ENCODE data around the gene RNASEH2A. TPM values are rescaled to one million over a fixed set of nuclear protein-coding genes. Genes with fewer than 3 reads are reported as not detected.
"Not testable (repeated sequence)": the region's sequence is repeated elsewhere in the genome, so short reads cannot be mapped to it uniquely, and the experiment has no call there.

RNASEH2A gene
- total RNA-seq, 2 experiments from 2014 or later = 46.1 to 55.5 TPM

- H3K4me3 Mint-ChIP-seq = no peak overlapping the region
- DNase-seq = no peak
- H3K9me3 Mint-ChIP-seq = no peaks in the 10 kb centered on the region
- peaks cover 83% of the 10 kb centered on the region for H3K27me3 Mint-ChIP-seq
- H3K27ac Mint-ChIP-seq = no peak overlapping the region
- peaks cover 20% of the 10 kb centered on the region for H3K4me1 Mint-ChIP-seq
- H3K36me3 Mint-ChIP-seq = no peaks in the 10 kb centered on the region
Measured at GRCh38 chr19:12843328-12843727, 36.9 kb downstream of the RNASEH2A start.

GRCh38 chr19:12843999-12844732 lies 37.8 kb downstream of the RNASEH2A start:
- no peaks in the 10 kb centered on the region for H3K9me3 Mint-ChIP-seq
- H3K4me3 Mint-ChIP-seq = no peak overlapping the region
- H3K27ac Mint-ChIP-seq = no peak overlapping the region
- H3K36me3 Mint-ChIP-seq = no peaks in the 10 kb centered on the region
- H3K27me3 Mint-ChIP-seq = peaks cover 79% of the 10 kb centered on the region
- H3K4me1 Mint-ChIP-seq = peaks cover 18% of the 10 kb centered on the region
- DNase-seq = no peak

GRCh38 chr19:12846613-12847012 lies 40.2 kb downstream of the RNASEH2A start:
- H3K4me3 Mint-ChIP-seq = not testable (repeated sequence)

GRCh38 chr19:12847159-12848139 lies 41.1 kb downstream of the RNASEH2A start:
- H3K4me3 Mint-ChIP-seq = peak overlapping the region; percentile 68
- peak; percentile 90 for DNase-seq
- peaks cover 7% of the 10 kb centered on the region for H3K4me1 Mint-ChIP-seq
- no peak overlapping the region for H3K27ac Mint-ChIP-seq
- no peaks in the 10 kb centered on the region for H3K36me3 Mint-ChIP-seq
- peaks cover 48% of the 10 kb centered on the region for H3K27me3 Mint-ChIP-seq
- H3K9me3 Mint-ChIP-seq = no peaks in the 10 kb centered on the region

More at GRCh38 chr19:12846613-12847012, 40.2 kb downstream of the RNASEH2A start:
- not testable (repeated sequence) for H3K9me3 Mint-ChIP-seq, H3K27ac Mint-ChIP-seq, H3K36me3 Mint-ChIP-seq, DNase-seq, H3K4me1 Mint-ChIP-seq
- peaks cover 54% of the 10 kb centered on the region for H3K27me3 Mint-ChIP-seq

GRCh38 chr19:12856653-12857052 lies 50.3 kb downstream of the RNASEH2A start:
- DNase-seq = no peak
- H3K27me3 Mint-ChIP-seq = no peaks in the 10 kb centered on the region
- no peak overlapping the region for H3K27ac Mint-ChIP-seq
- H3K4me1 Mint-ChIP-seq = no peaks in the 10 kb centered on the region
- no peaks in the 10 kb centered on the region for H3K36me3 Mint-ChIP-seq
- H3K9me3 Mint-ChIP-seq = no peaks in the 10 kb centered on the region
- no peak overlapping the region for H3K4me3 Mint-ChIP-seq

- Mint-ChIP-seq H3K4me3 (no peak overlapping the region), H3K9me3 (no peaks in the 10 kb centered on the region), H3K36me3 (no peaks in the 10 kb centered on the region), H3K27me3 (no peaks in the 10 kb centered on the region), H3K27ac (no peak overlapping the region), H3K4me1 (no peaks in the 10 kb centered on the region)
- no peak for DNase-seq
Measured at GRCh38 chr19:12858041-12858928, 51.9 kb downstream of the RNASEH2A start.

GRCh38 chr19:12859546-12859945 lies 53.2 kb downstream of the RNASEH2A start:
- H3K36me3 Mint-ChIP-seq = no peaks in the 10 kb centered on the region
- DNase-seq = no peak
- no peak overlapping the region for H3K4me3 Mint-ChIP-seq
- H3K9me3 Mint-ChIP-seq = no peaks in the 10 kb centered on the region
- no peaks in the 10 kb centered on the region for H3K27me3 Mint-ChIP-seq
- H3K27ac Mint-ChIP-seq = no peak overlapping the region
- no peaks in the 10 kb centered on the region for H3K4me1 Mint-ChIP-seq

Other genes starting within 250 kb of the RNASEH2A start
- gene ZNF490, start 195.8 kb upstream of the RNASEH2A start, total RNA-seq = 1 to 10 TPM; 7.7 to 9.2 TPM
- gene ZNF791, start 195.7 kb upstream of the RNASEH2A start, total RNA-seq = 10 to 100 TPM; 14.6 to 15.1 TPM
- 100 to 1,000 TPM; 111 to 122 TPM for gene MAN2B1, start 139.8 kb upstream of the RNASEH2A start, total RNA-seq
- gene WDR83, start 139.8 kb upstream of the RNASEH2A start, total RNA-seq = 10 to 100 TPM; 25.7 to 26.8 TPM
- gene DHPS, start 124.7 kb upstream of the RNASEH2A start, total RNA-seq = 10 to 100 TPM; 92.9 to 99.9 TPM
- not detected for gene GNG14, start 118.6 kb upstream of the RNASEH2A start, total RNA-seq
- gene FBXW9, start 110.0 kb upstream of the RNASEH2A start, total RNA-seq = 10 to 100 TPM; 13.1 to 13.4 TPM
- gene TNPO2, start 82.7 kb upstream of the RNASEH2A start, total RNA-seq = 100 to 1,000 TPM; 125 to 134 TPM
- 100 to 1,000 TPM; 223 to 230 TPM for gene TRIR, start 71.9 kb upstream of the RNASEH2A start, total RNA-seq
- 10 to 100 TPM; 78.3 to 80.2 TPM for gene GET3, start 69.1 kb upstream of the RNASEH2A start, total RNA-seq
- not detected for gene BEST2, start 54.8 kb upstream of the RNASEH2A start, total RNA-seq
- gene HOOK2, start 31.0 kb upstream of the RNASEH2A start, total RNA-seq = 10 to 100 TPM; 13.0 to 13.8 TPM
- gene JUNB, start 15.1 kb upstream of the RNASEH2A start, total RNA-seq = 100 to 1,000 TPM; 171 to 175 TPM
- 100 to 1,000 TPM; 238 to 241 TPM for gene PRDX2, start 4.8 kb upstream of the RNASEH2A start, total RNA-seq
- gene THSD8, start 4.5 kb upstream of the RNASEH2A start, total RNA-seq = 10 to 100 TPM; 25.3 to 30.5 TPM
- gene RTBDN, start 28.0 kb downstream of the RNASEH2A start, total RNA-seq = not detected
- gene MAST1, start 31.9 kb downstream of the RNASEH2A start, total RNA-seq = 1 to 10 TPM; 1.2 to 2.0 TPM
- 10 to 100 TPM; 21.5 to 22.2 TPM for gene DNASE2, start 74.9 kb downstream of the RNASEH2A start, total RNA-seq
- under 1 TPM; 0.34 to 0.39 TPM for gene KLF1, start 80.6 kb downstream of the RNASEH2A start, total RNA-seq
- 10 to 100 TPM; 41.2 to 42.5 TPM for gene GCDH, start 84.6 kb downstream of the RNASEH2A start, total RNA-seq
- 1 to 10 TPM; 1.8 to 2.7 TPM for gene SYCE2, start 112.7 kb downstream of the RNASEH2A start, total RNA-seq
- gene FARSA, start 127.1 kb downstream of the RNASEH2A start, total RNA-seq = 100 to 1,000 TPM; 166 to 167 TPM
- gene CALR, start 132.0 kb downstream of the RNASEH2A start, total RNA-seq = 100 to 1,000 TPM; 673 to 688 TPM
- 100 to 1,000 TPM; 176 to 181 TPM for gene RAD23A, start 139.3 kb downstream of the RNASEH2A start, total RNA-seq
- gene GADD45GIP1, start 150.6 kb downstream of the RNASEH2A start, total RNA-seq = 10 to 100 TPM; 37.1 to 37.8 TPM
- not detected for gene DAND5, start 163.0 kb downstream of the RNASEH2A start, total RNA-seq
- gene NFIX, start 188.9 kb downstream of the RNASEH2A start, total RNA-seq = 1 to 10 TPM; 6.3 to 8.7 TPM

All from activated naive CD8-positive, alpha-beta T cell treated with anti-CD3 and anti-CD28 coated beads for 36 hours (primary cell).